Liver (tissue), 9 donors: ENCODE data around the gene TNS3. TPM values are rescaled to one million over a fixed set of nuclear protein-coding genes. Genes with fewer than 3 reads are reported as not detected.
A peak's percentile ranks its signal among the peaks of the same experiment; 100 is the strongest.

ENCODE experiments used
- DNase-seq: peaks from one replicate; pipeline ENCODE4 v3.0.0-alpha.2; 2017; ENCODE audit warnings: low spot score
- H3K27ac ChIP-seq, 2 donors: one replicate each; pipeline ENCODE4 v1.7.0; 2013; ENCODE audit warnings: inconsistent platforms in 2 of 2, low read length in 2 of 2, control low read depth in 1 of 2, low read depth in 1 of 2, mild to moderate bottlenecking in 1 of 2
- H3K27me3 ChIP-seq, 4 donors: one replicate each; pipeline versions ENCODE4 v1.6.1 to v1.7.0; 2013; ENCODE audit warnings: low read length in 3 of 4, inconsistent platforms in 1 of 4, mild to moderate bottlenecking in 1 of 4, moderate library complexity in 1 of 4; ENCODE audit not compliant: control insufficient read depth in 4 of 4, insufficient read depth in 4 of 4
- H3K36me3 ChIP-seq, 4 donors: one replicate each; pipeline versions ENCODE4 v1.6.1 to v1.7.0; 2013; ENCODE audit warnings: low read length in 3 of 4, mild to moderate bottlenecking in 3 of 4, low read depth in 1 of 4, moderate library complexity in 1 of 4; ENCODE audit not compliant: control insufficient read depth in 4 of 4, insufficient read depth in 3 of 4
- H3K4me1 ChIP-seq, 4 donors: one replicate each; pipeline versions ENCODE4 v1.6.1 to v1.7.0; 2013; ENCODE audit warnings: low read length in 3 of 4, mild to moderate bottlenecking in 3 of 4, moderate library complexity in 1 of 4; ENCODE audit not compliant: control insufficient read depth in 4 of 4, insufficient read depth in 4 of 4
- H3K4me3 ChIP-seq, 3 donors: one replicate each; pipeline versions ENCODE4 v1.6.1 to v1.7.0; 2013; ENCODE audit warnings: low read length in 3 of 3, control low read depth in 1 of 3, low read depth in 1 of 3, mild to moderate bottlenecking in 1 of 3
- H3K9ac ChIP-seq, 2 donors: one replicate each; pipeline ENCODE4 v1.7.0; 2013; ENCODE audit warnings: low read length in 2 of 2, mild to moderate bottlenecking in 2 of 2, moderate library complexity in 2 of 2, control low read depth in 1 of 2, low read depth in 1 of 2
- H3K9me3 ChIP-seq, 4 donors: one replicate each; pipeline versions ENCODE4 v1.6.1 to v1.7.0; 2013; ENCODE audit warnings: low read length in 3 of 4; ENCODE audit not compliant: control insufficient read depth in 4 of 4
- ATF3 ChIP-seq: IDR thresholded peaks from 2 replicates; pipeline ENCODE4 v1.6.1; 2016; ENCODE audit warnings: antibody characterized with exemption
- CTCF ChIP-seq: fragments of 150-350 bp; IDR thresholded peaks from 2 replicates; pipeline ENCODE4 v1.5.1; 2017; ENCODE audit warnings: improper control_type of control experiment, low read depth, low read length; ENCODE audit not compliant: missing input control
- EGR1 ChIP-seq, 2 donors: IDR thresholded peaks; 2 replicates each; pipeline ENCODE4 v1.6.1; 2016 to 2018; ENCODE audit warnings: antibody characterized with exemption in 2 of 2, low read depth in 2 of 2
- FOXA1 ChIP-seq: IDR thresholded peaks from 2 replicates; pipeline ENCODE4 v1.6.1; 2016; ENCODE audit warnings: antibody characterized with exemption
- FOXA2 ChIP-seq: IDR thresholded peaks from 2 replicates; pipeline ENCODE4 v1.6.1; 2016; ENCODE audit warnings: antibody characterized with exemption
- GABPA ChIP-seq, 2 donors: IDR thresholded peaks in 1 of 2; conservative IDR thresholded peaks in 1 of 2; 2 replicates each; pipeline ENCODE4 v1.6.1; 2016; ENCODE audit warnings: antibody characterized with exemption in 2 of 2, mild to moderate bottlenecking in 1 of 2, moderate library complexity in 1 of 2
- HNF4A ChIP-seq, 2 donors: conservative IDR thresholded peaks; 2 replicates each; pipeline ENCODE4 v1.6.1; 2016; ENCODE audit warnings: antibody characterized with exemption in 2 of 2, mild to moderate bottlenecking in 2 of 2
- HNF4G ChIP-seq: IDR thresholded peaks from 2 replicates; pipeline ENCODE4 v1.6.1; 2016; ENCODE audit warnings: antibody characterized with exemption
- JUND ChIP-seq, 2 donors: IDR thresholded peaks; 2 replicates each; pipeline ENCODE4 v1.6.1; 2016; ENCODE audit warnings: antibody characterized with exemption in 2 of 2
- NR2F2 ChIP-seq: IDR thresholded peaks from 2 replicates; pipeline ENCODE4 v1.6.1; 2016; ENCODE audit warnings: antibody characterized with exemption
- RAD21 ChIP-seq, 2 donors: IDR thresholded peaks; 2 replicates each; pipeline ENCODE4 v1.6.1; 2016; ENCODE audit warnings: antibody characterized with exemption in 2 of 2, mild to moderate bottlenecking in 2 of 2
- RXRA ChIP-seq, 2 donors: IDR thresholded peaks; 2 replicates each; pipeline ENCODE4 v1.6.1; 2017 to 2018; ENCODE audit warnings: antibody characterized with exemption in 2 of 2, mild to moderate bottlenecking in 1 of 2
- SP1 ChIP-seq: IDR thresholded peaks from 2 replicates; pipeline ENCODE4 v1.6.1; 2018; ENCODE audit warnings: antibody characterized with exemption, mild to moderate bottlenecking
- TAF1 ChIP-seq: conservative IDR thresholded peaks from 2 replicates; pipeline ENCODE4 v1.6.1; 2016; ENCODE audit warnings: antibody characterized with exemption, mild to moderate bottlenecking
- YY1 ChIP-seq: IDR thresholded peaks from 2 replicates; pipeline ENCODE4 v1.6.1; 2016; ENCODE audit warnings: antibody characterized with exemption, mild to moderate bottlenecking
- ZBTB33 ChIP-seq: IDR thresholded peaks from 2 replicates; pipeline ENCODE4 v1.6.1; 2016; ENCODE audit warnings: antibody characterized with exemption
- WGBS: extraction: QIAGEN DNeasy Blood & Tissue Kit; methylation state at CpG from one replicate; pipeline ENCODE4 v1.1.7; 2013; 5-methylcytosine and 5-hydroxymethylcytosine counted together
- polyA plus RNA-seq, 2 donors: library from polyadenylated mRNA; stranded (reverse) in 1 of 2; unstranded in 1 of 2; fragments of 200-250 nt in 1 of 2; fragments of >200 nt in 1 of 2; fragmentation: Nextera tagmentation in 1 of 2; extraction: Ambion mirVana in 1 of 2; gene quantifications; one replicate each; pipeline versions ENCODE4 v1.2.1 to v1.2.3, GENCODE V29; 2013 to 2015
- total RNA-seq, 2 donors: library from RNA; depleted of rRNA; stranded (reverse); fragments of >200 nt; gene quantifications; one replicate each; pipeline ENCODE4 v1.2.3, GENCODE V29; 2014
- TF ChIP-seq, protein P1 (sequence below): IDR thresholded peaks from 2 replicates; pipeline ENCODE4 v1.6.1; 2016; ENCODE audit warnings: antibody characterized with exemption
- TF ChIP-seq, protein P2 (sequence below): IDR thresholded peaks from 2 replicates; pipeline ENCODE4 v1.6.1; 2016; ENCODE audit warnings: antibody characterized with exemption, mild to moderate bottlenecking
- donor health status: healthy.
- donor health status: healthy.
- donor health status: healthy.
- donor health status: healthy.
- donor health status: healthy.

TNS3 gene
- total and polyA plus RNA-seq, 4 donors: 16.8 to 100 (median 29.5) TPM

GRCh38 chr7:47332213-47332612 is 249.7 kb downstream of the TNS3 start:
- no peak for TF ChIP-seq ZBTB33
- TF ChIP-seq FOXA1: no peak
- TF ChIP-seq NR2F2: no peak
- TF ChIP-seq HNF4G: no peak
- no peak for TF ChIP-seq SP1
- no peak for TF ChIP-seq YY1
- no peak for TF ChIP-seq CTCF
- no peak for TF ChIP-seq TAF1
- TF ChIP-seq, protein P1, sequence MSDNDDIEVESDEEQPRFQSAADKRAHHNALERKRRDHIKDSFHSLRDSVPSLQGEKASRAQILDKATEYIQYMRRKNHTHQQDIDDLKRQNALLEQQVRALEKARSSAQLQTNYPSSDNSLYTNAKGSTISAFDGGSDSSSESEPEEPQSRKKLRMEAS: no peak
- TF ChIP-seq, protein P2, sequence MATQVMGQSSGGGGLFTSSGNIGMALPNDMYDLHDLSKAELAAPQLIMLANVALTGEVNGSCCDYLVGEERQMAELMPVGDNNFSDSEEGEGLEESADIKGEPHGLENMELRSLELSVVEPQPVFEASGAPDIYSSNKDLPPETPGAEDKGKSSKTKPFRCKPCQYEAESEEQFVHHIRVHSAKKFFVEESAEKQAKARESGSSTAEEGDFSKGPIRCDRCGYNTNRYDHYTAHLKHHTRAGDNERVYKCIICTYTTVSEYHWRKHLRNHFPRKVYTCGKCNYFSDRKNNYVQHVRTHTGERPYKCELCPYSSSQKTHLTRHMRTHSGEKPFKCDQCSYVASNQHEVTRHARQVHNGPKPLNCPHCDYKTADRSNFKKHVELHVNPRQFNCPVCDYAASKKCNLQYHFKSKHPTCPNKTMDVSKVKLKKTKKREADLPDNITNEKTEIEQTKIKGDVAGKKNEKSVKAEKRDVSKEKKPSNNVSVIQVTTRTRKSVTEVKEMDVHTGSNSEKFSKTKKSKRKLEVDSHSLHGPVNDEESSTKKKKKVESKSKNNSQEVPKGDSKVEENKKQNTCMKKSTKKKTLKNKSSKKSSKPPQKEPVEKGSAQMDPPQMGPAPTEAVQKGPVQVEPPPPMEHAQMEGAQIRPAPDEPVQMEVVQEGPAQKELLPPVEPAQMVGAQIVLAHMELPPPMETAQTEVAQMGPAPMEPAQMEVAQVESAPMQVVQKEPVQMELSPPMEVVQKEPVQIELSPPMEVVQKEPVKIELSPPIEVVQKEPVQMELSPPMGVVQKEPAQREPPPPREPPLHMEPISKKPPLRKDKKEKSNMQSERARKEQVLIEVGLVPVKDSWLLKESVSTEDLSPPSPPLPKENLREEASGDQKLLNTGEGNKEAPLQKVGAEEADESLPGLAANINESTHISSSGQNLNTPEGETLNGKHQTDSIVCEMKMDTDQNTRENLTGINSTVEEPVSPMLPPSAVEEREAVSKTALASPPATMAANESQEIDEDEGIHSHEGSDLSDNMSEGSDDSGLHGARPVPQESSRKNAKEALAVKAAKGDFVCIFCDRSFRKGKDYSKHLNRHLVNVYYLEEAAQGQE: no peak
- TF ChIP-seq RXRA (IDR thresholded peaks at IDR 0.05): no peak
- no peak for TF ChIP-seq ATF3
- TF ChIP-seq GABPA (IDR thresholded peaks at IDR 0.05 in 1 of 2, conservative IDR thresholded peaks at IDR 0.05 in 1 of 2): no peak
- no peak for TF ChIP-seq EGR1 (IDR thresholded peaks at IDR 0.05; ENCODE audit: low read depth in 2 of 2)
- TF ChIP-seq HNF4A (conservative IDR thresholded peaks at IDR 0.05): no peak
- TF ChIP-seq FOXA2: no peak
- no peak for TF ChIP-seq RAD21 (IDR thresholded peaks at IDR 0.05)
- TF ChIP-seq JUND (IDR thresholded peaks at IDR 0.05): no peak
- H3K9ac ChIP-seq: no peak overlapping the region
- DNase-seq: peak; percentile 33
- H3K4me1 ChIP-seq: peaks cover 0 to 14% (median 5%) of the 10 kb centered on the region in 4 donors
- WGBS: 73% methylated on average over 8 of the region's 8 CpGs
- H3K9me3 ChIP-seq: no peaks in the 10 kb centered on the region
- peaks cover 1 to 53% (median 31%) of the 10 kb centered on the region in 4 donors for H3K36me3 ChIP-seq
- H3K4me3 ChIP-seq: no peak overlapping the region
- H3K27me3 ChIP-seq: no peaks in the 10 kb centered on the region
- no peak overlapping the region for H3K27ac ChIP-seq
